ENCODE data around the gene HNF1B.

The HNF1B gene

DNA sequence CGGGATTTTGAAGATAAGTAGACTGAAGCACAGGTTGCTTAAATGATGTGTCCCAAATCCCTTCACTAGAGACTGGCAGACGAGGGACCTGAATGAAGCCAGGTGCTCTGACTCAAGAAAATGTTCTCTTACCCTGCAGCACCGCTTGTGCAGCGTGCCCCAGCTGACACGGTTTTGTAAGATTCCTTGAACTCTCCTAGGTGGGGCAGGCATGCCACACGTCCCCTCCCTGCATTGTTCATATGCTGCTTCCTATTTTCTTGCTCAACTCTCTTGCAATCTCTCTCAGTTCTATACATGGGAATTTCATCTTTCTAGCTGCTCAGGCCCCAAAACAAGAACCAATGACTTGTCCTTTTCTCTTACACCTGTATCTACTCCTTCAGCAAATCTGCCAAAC, 22.1 kb upstream of the HNF1B start:
- no peaks in the 10 kb centered on the region; the same call in 1 of the 2 replicates for H3K36me3 ChIP-seq (ENCODE audit: insufficient read depth, low read length)
- no peaks in the 10 kb centered on the region for H3K4me1 ChIP-seq (ENCODE audit: insufficient read depth, low read length, severe bottlenecking)
- H3F3A ChIP-seq (ENCODE audit: insufficient read depth, low read length): no peaks in the 10 kb centered on the region
- H3K9me2 ChIP-seq (ENCODE audit: low read depth, low read length): no peaks in the 10 kb centered on the region
- no peaks in the 10 kb centered on the region for H3K9me3 ChIP-seq (ENCODE audit: low read length)
- no peak overlapping the region for H3K27ac ChIP-seq (ENCODE audit: low read depth, low read length, poor library complexity, severe bottlenecking)
- H3K27me3 ChIP-seq (ENCODE audit: insufficient read depth, low read length): no peaks in the 10 kb centered on the region
- no peaks in the 10 kb centered on the region for H4K20me1 ChIP-seq (ENCODE audit: insufficient read depth, low read length)
- no peak overlapping the region for H3K4me3 ChIP-seq (ENCODE audit: low read depth, low read length, poor library complexity, severe bottlenecking)
- no peak overlapping the region for H2AFZ ChIP-seq (ENCODE audit: low read length)
- H3K79me2 ChIP-seq (ENCODE audit: insufficient read depth, low read length): no peaks in the 10 kb centered on the region
- no peak overlapping the region for H3K4me2 ChIP-seq (ENCODE audit: low read length)
- TF ChIP-seq CTCF (IDR thresholded peaks at IDR 0.05; ENCODE audit: low read length): no peak
- no peak for TF ChIP-seq EZH2 (IDR thresholded peaks at IDR 0.05; ENCODE audit: borderline replicate concordance, low read length)
- H3K9ac ChIP-seq (ENCODE audit: low read length): no peak overlapping the region

DNA sequence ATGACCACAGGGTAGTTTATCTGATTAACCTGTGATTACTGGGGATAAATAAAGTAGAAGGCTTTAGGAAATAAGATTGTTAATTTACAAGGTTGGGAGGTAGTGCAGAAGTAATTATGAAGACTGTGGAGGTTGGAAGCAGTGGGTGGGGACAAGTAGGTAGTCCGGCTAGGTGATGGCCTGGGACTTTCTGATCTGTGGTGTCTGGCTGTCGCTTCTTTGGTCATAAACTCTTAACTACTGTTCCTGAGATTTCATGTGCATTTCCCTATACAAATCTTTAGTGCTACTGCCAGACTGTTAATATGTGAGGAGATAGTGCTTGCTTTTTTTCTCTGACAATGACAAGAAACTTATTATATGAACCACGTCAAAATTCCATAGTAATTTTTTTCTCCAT, 19.5 kb upstream of the HNF1B start:
- no peaks in the 10 kb centered on the region; the same call in 1 of the 2 replicates for H3K36me3 ChIP-seq (ENCODE audit: insufficient read depth, low read length)
- no peaks in the 10 kb centered on the region for H3K4me1 ChIP-seq (ENCODE audit: insufficient read depth, low read length, severe bottlenecking)
- H3K27ac ChIP-seq (ENCODE audit: low read depth, low read length, poor library complexity, severe bottlenecking): no peak overlapping the region
- no peaks in the 10 kb centered on the region for H4K20me1 ChIP-seq (ENCODE audit: insufficient read depth, low read length)
- no peak overlapping the region for H3K9ac ChIP-seq (ENCODE audit: low read length)
- H3K27me3 ChIP-seq (ENCODE audit: insufficient read depth, low read length): no peaks in the 10 kb centered on the region
- no peaks in the 10 kb centered on the region for H3K9me3 ChIP-seq (ENCODE audit: low read length)
- no peaks in the 10 kb centered on the region for H3K9me2 ChIP-seq (ENCODE audit: low read depth, low read length)
- no peak overlapping the region for H2AFZ ChIP-seq (ENCODE audit: low read length)
- H3K79me2 ChIP-seq (ENCODE audit: insufficient read depth, low read length): no peaks in the 10 kb centered on the region
- TF ChIP-seq EZH2 (IDR thresholded peaks at IDR 0.05; ENCODE audit: borderline replicate concordance, low read length) (no peak), CTCF (IDR thresholded peaks at IDR 0.05; ENCODE audit: low read length) (no peak)
- H3K4me2 ChIP-seq (ENCODE audit: low read length): no peak overlapping the region
- no peak overlapping the region for H3K4me3 ChIP-seq (ENCODE audit: low read depth, low read length, poor library complexity, severe bottlenecking)
- no peaks in the 10 kb centered on the region for H3F3A ChIP-seq (ENCODE audit: insufficient read depth, low read length)

GRCh38 chr17:37762666-37763065, 17.8 kb upstream of the HNF1B start:
- H3K4me2 ChIP-seq (ENCODE audit: low read length): no peak overlapping the region
- TF ChIP-seq CTCF (IDR thresholded peaks at IDR 0.05; ENCODE audit: low read length) (no peak), EZH2 (IDR thresholded peaks at IDR 0.05; ENCODE audit: borderline replicate concordance, low read length) (no peak)
- H3F3A ChIP-seq (ENCODE audit: insufficient read depth, low read length): no peaks in the 10 kb centered on the region
- no peaks in the 10 kb centered on the region for H3K9me3 ChIP-seq (ENCODE audit: low read length)
- no peaks in the 10 kb centered on the region for H4K20me1 ChIP-seq (ENCODE audit: insufficient read depth, low read length)
- H3K36me3 ChIP-seq (ENCODE audit: insufficient read depth, low read length): no peaks in the 10 kb centered on the region
- no peaks in the 10 kb centered on the region; the same call in 1 of the 2 replicates for H3K27me3 ChIP-seq (ENCODE audit: insufficient read depth, low read length)
- H3K4me3 ChIP-seq (ENCODE audit: low read depth, low read length, poor library complexity, severe bottlenecking): no peak overlapping the region
- no peak overlapping the region for H3K27ac ChIP-seq (ENCODE audit: low read depth, low read length, poor library complexity, severe bottlenecking)
- H3K9me2 ChIP-seq (ENCODE audit: low read depth, low read length): no peaks in the 10 kb centered on the region
- no peaks in the 10 kb centered on the region for H3K4me1 ChIP-seq (ENCODE audit: insufficient read depth, low read length, severe bottlenecking)
- H2AFZ ChIP-seq (ENCODE audit: low read length): no peak overlapping the region
- H3K9ac ChIP-seq (ENCODE audit: low read length): no peak overlapping the region
- H3K79me2 ChIP-seq (ENCODE audit: insufficient read depth, low read length): no peaks in the 10 kb centered on the region
